OCI-LY3 (cell line): ENCODE measurements around the gene BAD.
A peak's percentile ranks its signal among the peaks of the same experiment; 100 is the strongest.

Experiments
- H2AFZ ChIP-seq: fragments of 200-600, 300-600 bp; shearing (Covaris generic); 2 replicates; pipeline ENCODE4 v1.6.0; 2014; ENCODE audit warnings: antibody characterized with exemption, low read depth, low read length
- H3K27ac ChIP-seq: fragments of 200-600, 300-600 bp; sonication (generic); 2 replicates; pipeline ENCODE4 v1.5.1; 2014; ENCODE audit warnings: mild to moderate bottlenecking, low read length, moderate library complexity, mixed read lengths
- H3K27me3 ChIP-seq: fragments of 200-600, 300-600 bp; sonication (generic); 2 replicates; pipeline ENCODE4 v1.6.1; 2014; ENCODE audit warnings: low read depth, low read length, mixed read lengths
- H3K36me3 ChIP-seq: fragments of 200-600, 300-600 bp; sonication (generic); replicated peaks from 2 replicates; pipeline ENCODE3; 2014; ENCODE audit warnings: low read depth, low read length, mixed read lengths
- H3K4me1 ChIP-seq: fragments of 300-600, 200-600 bp; sonication (generic); 2 replicates; pipeline ENCODE4 v1.6.1; 2014; ENCODE audit warnings: low read length, mixed read lengths
- H3K4me2 ChIP-seq: fragments of 200-600, 300-600 bp; sonication (generic); 2 replicates; pipeline ENCODE4 v1.6.1; 2014; ENCODE audit warnings: low read length, mixed read lengths
- H3K4me3 ChIP-seq: fragments of 300-600, 200-600 bp; sonication (generic); 2 replicates; pipeline ENCODE4 v1.5.1; 2014; ENCODE audit warnings: antibody characterized with exemption, mild to moderate bottlenecking, low read length, moderate library complexity
- H3K79me2 ChIP-seq: fragments of 300-600, 200-600 bp; shearing (Covaris generic); 2 replicates; pipeline ENCODE4 v1.6.1; 2014; ENCODE audit warnings: mild to moderate bottlenecking, low read length, mixed read lengths
- H3K9ac ChIP-seq: fragments of 300-600, 200-600 bp; shearing (Covaris generic); 2 replicates; pipeline ENCODE4 v1.6.0; 2014; ENCODE audit warnings: mild to moderate bottlenecking, low read length, moderate library complexity
- H3K9me3 ChIP-seq: fragments of 200-600, 300-600 bp; shearing (Covaris generic); 2 replicates; pipeline ENCODE4 v1.6.1; 2014; ENCODE audit warnings: low read length, mixed read lengths; ENCODE audit not compliant: insufficient read depth
- H4K20me1 ChIP-seq: fragments of 200-600, 300-600 bp; sonication (generic); 2 replicates; pipeline ENCODE4 v1.6.1; 2016; ENCODE audit warnings: low read length, mixed read lengths; ENCODE audit not compliant: insufficient read depth
- EZH2phosphoT487 ChIP-seq: fragments of 200-600 bp; shearing (Covaris generic); IDR thresholded peaks from 2 replicates; pipeline ENCODE4 v1.6.1; 2018; ENCODE audit warnings: antibody characterized with exemption, mixed run types, low read depth
- TF ChIP-seq, protein P1 (sequence below): fragments of 200-600, 300-600 bp; sonication (generic); IDR thresholded peaks from 2 replicates; pipeline ENCODE4 v1.5.1; 2014; ENCODE audit warnings: antibody characterized with exemption, low read length, low read depth

Gene BAD

DNA sequence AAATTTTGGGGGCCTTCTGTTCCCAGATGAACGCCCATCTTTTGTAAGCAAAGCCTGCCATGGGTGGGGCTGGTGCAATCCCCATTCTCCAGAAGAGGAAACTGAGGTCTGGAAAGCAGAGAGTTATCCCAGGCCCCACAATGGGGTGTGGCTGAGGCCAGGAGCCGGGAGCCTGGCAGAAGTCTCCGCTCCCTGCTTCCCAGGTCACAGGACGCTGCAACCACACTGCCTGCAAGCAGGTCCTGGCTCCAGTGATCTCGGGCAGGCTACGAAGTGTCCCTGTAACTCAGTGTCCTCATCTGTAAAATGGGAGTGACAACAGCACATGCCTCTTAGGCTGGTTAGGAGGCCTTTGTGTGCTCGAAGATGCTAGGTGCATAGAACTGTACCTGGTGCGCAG, 31.4 kb downstream of the BAD start:
- no peak for TF ChIP-seq EZH2phosphoT487
- TF ChIP-seq, protein P1, sequence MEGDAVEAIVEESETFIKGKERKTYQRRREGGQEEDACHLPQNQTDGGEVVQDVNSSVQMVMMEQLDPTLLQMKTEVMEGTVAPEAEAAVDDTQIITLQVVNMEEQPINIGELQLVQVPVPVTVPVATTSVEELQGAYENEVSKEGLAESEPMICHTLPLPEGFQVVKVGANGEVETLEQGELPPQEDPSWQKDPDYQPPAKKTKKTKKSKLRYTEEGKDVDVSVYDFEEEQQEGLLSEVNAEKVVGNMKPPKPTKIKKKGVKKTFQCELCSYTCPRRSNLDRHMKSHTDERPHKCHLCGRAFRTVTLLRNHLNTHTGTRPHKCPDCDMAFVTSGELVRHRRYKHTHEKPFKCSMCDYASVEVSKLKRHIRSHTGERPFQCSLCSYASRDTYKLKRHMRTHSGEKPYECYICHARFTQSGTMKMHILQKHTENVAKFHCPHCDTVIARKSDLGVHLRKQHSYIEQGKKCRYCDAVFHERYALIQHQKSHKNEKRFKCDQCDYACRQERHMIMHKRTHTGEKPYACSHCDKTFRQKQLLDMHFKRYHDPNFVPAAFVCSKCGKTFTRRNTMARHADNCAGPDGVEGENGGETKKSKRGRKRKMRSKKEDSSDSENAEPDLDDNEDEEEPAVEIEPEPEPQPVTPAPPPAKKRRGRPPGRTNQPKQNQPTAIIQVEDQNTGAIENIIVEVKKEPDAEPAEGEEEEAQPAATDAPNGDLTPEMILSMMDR = no peak
- Histone ChIP-seq H3K9me3 (no peaks in the 10 kb centered on the region), H3K79me2 (peaks cover 22% of the 10 kb centered on the region), H3K4me2 (peak overlapping the region; percentile 78), H4K20me1 (peaks cover 11% of the 10 kb centered on the region; the same call in 1 of the 2 replicates), H3K4me3 (peak overlapping the region; percentile 93), H3K4me1 (peaks cover 28% of the 10 kb centered on the region), H3K9ac (peak overlapping the region; percentile 88), H3K27ac (peak overlapping the region; percentile 36), H2AFZ (no peak overlapping the region), H3K36me3 (peaks cover 11% of the 10 kb centered on the region), H3K27me3 (no peaks in the 10 kb centered on the region)

GRCh38 chr11:64252003-64252872, 32.2 kb downstream of the BAD start:
- H2AFZ ChIP-seq = no peak overlapping the region
- H3K79me2 ChIP-seq = peaks cover 22% of the 10 kb centered on the region
- peaks cover 11% of the 10 kb centered on the region for H3K36me3 ChIP-seq
- peak overlapping the region; percentile 36 for H3K27ac ChIP-seq
- peaks cover 33% of the 10 kb centered on the region for H3K4me1 ChIP-seq
- H3K27me3 ChIP-seq = no peaks in the 10 kb centered on the region
- peak overlapping the region; percentile 93 for H3K4me3 ChIP-seq
- H4K20me1 ChIP-seq = peaks cover 11% of the 10 kb centered on the region; the same call in 1 of the 2 replicates
- peak overlapping the region; percentile 78 for H3K4me2 ChIP-seq
- TF ChIP-seq, protein P1 = peak; percentile 61
- no peak for TF ChIP-seq EZH2phosphoT487
- H3K9ac ChIP-seq = peak overlapping the region; percentile 88
- H3K9me3 ChIP-seq = no peaks in the 10 kb centered on the region

DNA sequence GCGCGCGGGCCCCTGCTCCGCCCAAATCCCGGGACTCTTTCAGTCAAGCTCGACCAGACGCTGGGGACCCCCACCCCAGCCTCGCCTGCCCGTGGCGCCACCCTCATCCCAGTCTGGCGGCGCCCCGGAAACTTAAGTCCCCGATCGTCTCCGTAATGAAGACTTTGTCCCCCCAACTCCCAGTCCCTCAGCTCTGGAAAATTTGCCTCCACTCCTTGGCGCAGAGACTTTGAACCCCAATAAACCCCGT, 32.8 kb downstream of the BAD start:
- H3K27ac ChIP-seq = peak overlapping the region; percentile 36; the same call in 1 of the 2 replicates
- H3K79me2 ChIP-seq = peaks cover 27% of the 10 kb centered on the region
- peaks cover 11% of the 10 kb centered on the region; the same call in 1 of the 2 replicates for H4K20me1 ChIP-seq
- H3K9ac ChIP-seq = peak overlapping the region; percentile 88
- no peaks in the 10 kb centered on the region for H3K9me3 ChIP-seq
- H3K4me3 ChIP-seq = peak overlapping the region; percentile 93
- TF ChIP-seq, protein P1 = no peak
- no peak for TF ChIP-seq EZH2phosphoT487
- H3K4me2 ChIP-seq = peak overlapping the region; percentile 78
- H3K27me3 ChIP-seq = no peaks in the 10 kb centered on the region
- peaks cover 33% of the 10 kb centered on the region for H3K4me1 ChIP-seq
- H2AFZ ChIP-seq = no peak overlapping the region
- peaks cover 10% of the 10 kb centered on the region for H3K36me3 ChIP-seq

DNA sequence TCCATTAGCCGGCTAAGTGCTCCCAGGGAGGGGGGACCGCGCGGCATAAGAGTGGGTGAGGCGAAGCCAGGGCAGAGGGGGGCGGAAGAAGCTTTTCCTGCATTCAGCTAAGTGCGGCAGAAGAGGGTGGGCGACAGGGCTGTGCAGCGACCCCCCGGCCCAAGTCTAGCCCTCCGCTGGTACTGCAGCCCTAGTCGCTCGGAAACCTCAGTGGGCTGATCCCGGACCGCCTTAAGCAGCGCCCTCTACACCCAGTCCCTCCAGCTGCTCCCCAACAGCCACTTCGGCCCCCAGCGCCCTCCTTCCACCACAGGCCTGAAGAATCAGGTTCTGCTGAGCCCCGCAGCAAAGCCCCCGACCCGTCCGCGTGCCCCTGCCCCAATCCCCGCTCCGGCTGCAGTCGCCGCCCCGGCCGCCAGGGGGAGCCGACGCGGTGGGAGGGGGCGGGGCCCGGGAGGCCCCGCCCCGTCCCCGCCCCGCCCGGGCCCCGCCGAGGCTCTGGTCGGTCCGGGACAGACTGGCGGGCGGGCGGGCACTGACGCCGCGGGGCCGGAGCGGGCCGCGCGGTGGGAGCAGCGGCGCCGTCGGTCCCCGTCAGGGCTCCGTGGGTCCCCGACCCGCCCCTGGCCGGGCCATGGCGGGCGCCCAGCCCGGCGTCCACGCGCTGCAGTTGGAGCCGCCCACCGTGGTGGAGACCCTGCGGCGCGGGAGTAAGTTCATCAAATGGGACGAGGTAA, 33.3 kb downstream of the BAD start, which contains the start of gene PLCB3:
TSS of gene PLCB3 (plus strand) at position 515 of the 737 bp plus-strand sequence. CDS start at position 635, 120 bp downstream.
- Histone ChIP-seq H3K27me3 (no peaks in the 10 kb centered on the region), H3K9me3 (no peaks in the 10 kb centered on the region), H3K4me1 (peaks cover 33% of the 10 kb centered on the region), H3K4me2 (peak within 1 kb of the TSS; percentile 92), H4K20me1 (peaks cover 11% of the 10 kb centered on the region; the same call in 1 of the 2 replicates), H3K36me3 (peaks cover 6% of the 10 kb centered on the region), H3K4me3 (peak within 1 kb of the TSS; percentile 93), H3K79me2 (peaks cover 31% of the 10 kb centered on the region), H2AFZ (peak within 1 kb of the TSS; percentile 66; the same call in 1 of the 2 replicates), H3K27ac (peak within 1 kb of the TSS; percentile 36), H3K9ac (peak within 1 kb of the TSS; percentile 88)
- TF ChIP-seq, protein P1 = peak; percentile 67
- no peak for TF ChIP-seq EZH2phosphoT487
